ENCODE data around the gene ZNF444. TPM values are rescaled to one million over a fixed set of nuclear protein-coding genes. Genes with fewer than 3 reads are reported as not detected.

The ZNF444 gene
- total RNA-seq, 1 donor from 2014 or later: 47.9 TPM

DNA sequence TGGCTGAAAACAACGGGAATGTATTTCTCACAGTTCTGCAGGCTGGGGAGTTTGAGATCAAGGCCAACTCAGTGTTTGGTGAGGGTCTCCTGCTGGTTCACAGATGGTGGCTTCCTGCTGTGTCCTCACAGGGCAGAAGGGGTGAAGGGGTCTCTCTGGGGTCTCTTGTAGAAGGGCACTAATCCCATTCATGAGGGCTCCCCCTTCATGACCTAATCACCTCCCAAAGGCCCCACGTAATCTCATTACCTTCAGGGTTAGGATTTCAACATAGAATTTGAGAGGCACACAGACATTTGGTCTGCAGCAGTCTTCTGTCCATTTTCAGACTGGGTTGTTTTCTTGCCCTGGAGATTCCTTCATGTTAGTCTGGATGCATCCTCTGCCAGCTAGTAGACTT lies 11.6 kb downstream of the ZNF444 start:
- TF ChIP-seq, protein P1, sequence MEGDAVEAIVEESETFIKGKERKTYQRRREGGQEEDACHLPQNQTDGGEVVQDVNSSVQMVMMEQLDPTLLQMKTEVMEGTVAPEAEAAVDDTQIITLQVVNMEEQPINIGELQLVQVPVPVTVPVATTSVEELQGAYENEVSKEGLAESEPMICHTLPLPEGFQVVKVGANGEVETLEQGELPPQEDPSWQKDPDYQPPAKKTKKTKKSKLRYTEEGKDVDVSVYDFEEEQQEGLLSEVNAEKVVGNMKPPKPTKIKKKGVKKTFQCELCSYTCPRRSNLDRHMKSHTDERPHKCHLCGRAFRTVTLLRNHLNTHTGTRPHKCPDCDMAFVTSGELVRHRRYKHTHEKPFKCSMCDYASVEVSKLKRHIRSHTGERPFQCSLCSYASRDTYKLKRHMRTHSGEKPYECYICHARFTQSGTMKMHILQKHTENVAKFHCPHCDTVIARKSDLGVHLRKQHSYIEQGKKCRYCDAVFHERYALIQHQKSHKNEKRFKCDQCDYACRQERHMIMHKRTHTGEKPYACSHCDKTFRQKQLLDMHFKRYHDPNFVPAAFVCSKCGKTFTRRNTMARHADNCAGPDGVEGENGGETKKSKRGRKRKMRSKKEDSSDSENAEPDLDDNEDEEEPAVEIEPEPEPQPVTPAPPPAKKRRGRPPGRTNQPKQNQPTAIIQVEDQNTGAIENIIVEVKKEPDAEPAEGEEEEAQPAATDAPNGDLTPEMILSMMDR (IDR thresholded peaks at IDR 0.05): no peak
- Mint-ChIP-seq H3K27me3 (ENCODE audit: unreplicated experiment) (no peaks in the 10 kb centered on the region), H3K36me3 (ENCODE audit: unreplicated experiment) (peaks cover 24% of the 10 kb centered on the region), H3K27ac (ENCODE audit: unreplicated experiment) (no peak overlapping the region), H3K9me3 (ENCODE audit: unreplicated experiment) (no peaks in the 10 kb centered on the region), H3K4me3 (ENCODE audit: unreplicated experiment) (no peak overlapping the region), H3K4me1 (ENCODE audit: unreplicated experiment) (peaks cover 12% of the 10 kb centered on the region)
- DNase-seq (ENCODE audit: extremely low spot score, unreplicated experiment): no peak

DNA sequence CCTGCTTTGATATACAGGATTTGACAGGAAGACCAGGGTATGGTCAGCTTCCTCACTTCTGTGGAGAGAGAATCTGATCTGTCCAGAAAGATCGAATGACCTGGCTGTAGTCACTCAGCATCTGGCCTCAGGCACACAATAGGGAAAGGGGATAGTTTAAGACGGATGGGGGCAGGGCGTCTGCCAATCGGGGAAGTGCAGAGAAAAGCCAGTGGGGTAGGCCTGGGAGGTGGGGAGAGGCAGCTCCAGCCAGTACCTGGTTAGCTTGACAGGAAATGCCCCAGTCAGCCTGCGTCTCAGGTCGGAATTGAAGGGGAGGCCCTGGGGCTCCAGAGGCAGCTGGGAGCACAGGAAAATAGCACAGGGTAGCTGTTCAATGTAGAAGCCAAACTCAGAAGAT lies 12.4 kb downstream of the ZNF444 start:
- TF ChIP-seq, protein P1 (IDR thresholded peaks at IDR 0.05): no peak
- Mint-ChIP-seq H3K4me1 (ENCODE audit: unreplicated experiment) (peaks cover 12% of the 10 kb centered on the region), H3K36me3 (ENCODE audit: unreplicated experiment) (peaks cover 22% of the 10 kb centered on the region), H3K27ac (ENCODE audit: unreplicated experiment) (peak overlapping the region; percentile 29), H3K27me3 (ENCODE audit: unreplicated experiment) (no peaks in the 10 kb centered on the region), H3K9me3 (ENCODE audit: unreplicated experiment) (no peaks in the 10 kb centered on the region), H3K4me3 (ENCODE audit: unreplicated experiment) (no peak overlapping the region)
- DNase-seq (ENCODE audit: extremely low spot score, unreplicated experiment): no peak

GRCh38 chr19:56155124-56155687 lies 14.1 kb downstream of the ZNF444 start:
- no peaks in the 10 kb centered on the region for H3K9me3 Mint-ChIP-seq (ENCODE audit: unreplicated experiment)
- peaks cover 12% of the 10 kb centered on the region for H3K4me1 Mint-ChIP-seq (ENCODE audit: unreplicated experiment)
- no peaks in the 10 kb centered on the region for H3K27me3 Mint-ChIP-seq (ENCODE audit: unreplicated experiment)
- no peak overlapping the region for H3K27ac Mint-ChIP-seq (ENCODE audit: unreplicated experiment)
- no peak for DNase-seq (ENCODE audit: extremely low spot score, unreplicated experiment)
- H3K4me3 Mint-ChIP-seq (ENCODE audit: unreplicated experiment): no peak overlapping the region
- H3K36me3 Mint-ChIP-seq (ENCODE audit: unreplicated experiment): peaks cover 29% of the 10 kb centered on the region
- TF ChIP-seq, protein P1 (IDR thresholded peaks at IDR 0.05): peak; percentile 35

GRCh38 chr19:56156768-56157167 lies 15.7 kb downstream of the ZNF444 start:
- TF ChIP-seq, protein P1 (IDR thresholded peaks at IDR 0.05): no peak
- no peaks in the 10 kb centered on the region for H3K27me3 Mint-ChIP-seq (ENCODE audit: unreplicated experiment)
- peaks cover 12% of the 10 kb centered on the region for H3K4me1 Mint-ChIP-seq (ENCODE audit: unreplicated experiment)
- no peak for DNase-seq (ENCODE audit: extremely low spot score, unreplicated experiment)
- no peak overlapping the region for H3K4me3 Mint-ChIP-seq (ENCODE audit: unreplicated experiment)
- peaks cover 27% of the 10 kb centered on the region for H3K36me3 Mint-ChIP-seq (ENCODE audit: unreplicated experiment)
- H3K27ac Mint-ChIP-seq (ENCODE audit: unreplicated experiment): no peak overlapping the region
- no peaks in the 10 kb centered on the region for H3K9me3 Mint-ChIP-seq (ENCODE audit: unreplicated experiment)

DNA sequence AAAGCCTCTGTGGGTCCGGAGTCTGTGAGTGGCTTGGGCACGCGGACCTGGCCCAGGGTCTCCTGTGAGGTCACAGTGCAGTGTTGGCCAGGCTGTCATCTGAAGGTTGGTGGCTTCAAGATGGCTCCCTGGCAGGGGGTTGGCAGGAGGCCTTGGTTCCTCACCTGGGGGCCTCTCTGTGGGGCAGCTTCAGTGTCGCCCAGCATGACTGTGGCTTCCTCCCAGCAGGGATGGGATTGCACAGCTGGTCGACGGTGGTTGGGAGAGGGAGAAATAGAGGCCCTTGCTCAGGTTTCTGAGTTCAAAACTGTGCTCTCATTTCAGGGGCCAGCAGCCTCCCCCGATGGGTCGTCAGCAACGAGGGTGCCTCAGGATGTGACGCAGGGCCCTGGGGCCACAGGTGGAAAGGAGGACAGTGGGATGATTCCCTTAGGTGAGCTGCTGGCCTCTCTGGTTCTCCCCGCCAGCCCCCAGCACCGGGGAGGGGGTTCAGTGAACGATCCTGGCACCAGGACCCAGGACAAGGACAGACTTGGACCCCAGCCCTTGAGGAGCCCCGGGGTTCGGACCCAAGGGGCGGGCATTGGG lies 17.2 kb downstream of the ZNF444 start:
- H3K27me3 Mint-ChIP-seq (ENCODE audit: unreplicated experiment): no peaks in the 10 kb centered on the region
- peaks cover 27% of the 10 kb centered on the region for H3K36me3 Mint-ChIP-seq (ENCODE audit: unreplicated experiment)
- H3K9me3 Mint-ChIP-seq (ENCODE audit: unreplicated experiment): no peaks in the 10 kb centered on the region
- TF ChIP-seq, protein P1 (IDR thresholded peaks at IDR 0.05): no peak
- peaks cover 3% of the 10 kb centered on the region for H3K4me1 Mint-ChIP-seq (ENCODE audit: unreplicated experiment)
- no peak overlapping the region for H3K27ac Mint-ChIP-seq (ENCODE audit: unreplicated experiment)
- no peak overlapping the region for H3K4me3 Mint-ChIP-seq (ENCODE audit: unreplicated experiment)
- DNase-seq (ENCODE audit: extremely low spot score, unreplicated experiment): no peak

Measured in osteocyte (in vitro differentiated cells).